RWPE2 (cell line): ENCODE measurements around the gene FECH.

Source experiments
- ATAC-seq: fragments of 200-7000 bp; cut with Tn5 transposase; 3 replicates; pipeline ENCODE4 v1.9.1; 2021; ENCODE audit warnings: low read depth
- DNase-seq: peaks from one replicate; pipeline ENCODE4 v3.0.0-alpha.2; 2020; ENCODE audit warnings: low spot score
- H3K27ac ChIP-seq: fragments of 450-650 bp; 2 replicates; pipeline ENCODE4 v1.5.1; 2017; ENCODE audit warnings: mild to moderate bottlenecking; ENCODE audit not compliant: poor library complexity, severe bottlenecking
- H3K27me3 ChIP-seq: fragments of 250-450 bp; sonication (Bioruptor Pico); 2 replicates; pipeline ENCODE4 v1.5.1; 2021; ENCODE audit warnings: mild to moderate bottlenecking, moderate library complexity; ENCODE audit not compliant: insufficient read depth, poor library complexity, severe bottlenecking
- H3K36me3 ChIP-seq: fragments of 250-450 bp; sonication (Bioruptor Pico); 2 replicates; pipeline ENCODE4 v1.5.1; 2020; ENCODE audit warnings: low read depth, mild to moderate bottlenecking, moderate library complexity
- H3K4me1 ChIP-seq: fragments of 250-450 bp; sonication (Bioruptor Pico); 2 replicates; pipeline ENCODE4 v1.5.1; 2021; ENCODE audit warnings: mild to moderate bottlenecking, moderate library complexity; ENCODE audit not compliant: insufficient read depth, poor library complexity, severe bottlenecking
- H3K4me3 ChIP-seq: fragments of 250-450 bp; sonication (Bioruptor Pico); 2 replicates; pipeline ENCODE4 v1.5.1; 2021; ENCODE audit warnings: mild to moderate bottlenecking, moderate library complexity; ENCODE audit not compliant: severe bottlenecking
- H3K9me3 ChIP-seq: fragments of 250-450 bp; sonication (Bioruptor Pico); 2 replicates; pipeline ENCODE4 v1.5.1; 2021; ENCODE audit warnings: mild to moderate bottlenecking, moderate library complexity; ENCODE audit not compliant: severe bottlenecking
- TF ChIP-seq, protein P1 (sequence below): fragments of 450-650 bp; IDR thresholded peaks from one replicate; pipeline ENCODE4 v1.5.1; 2017; ENCODE audit warnings: mild to moderate bottlenecking, moderate library complexity; ENCODE audit not compliant: poor library complexity, severe bottlenecking

The FECH gene

GRCh38 chr18:57534511-57534909, 52.0 kb downstream of the FECH start:
- H3K4me3 ChIP-seq, result no peak overlapping the region
- no peaks in the 10 kb centered on the region for H3K4me1 ChIP-seq
- TF ChIP-seq, protein P1, sequence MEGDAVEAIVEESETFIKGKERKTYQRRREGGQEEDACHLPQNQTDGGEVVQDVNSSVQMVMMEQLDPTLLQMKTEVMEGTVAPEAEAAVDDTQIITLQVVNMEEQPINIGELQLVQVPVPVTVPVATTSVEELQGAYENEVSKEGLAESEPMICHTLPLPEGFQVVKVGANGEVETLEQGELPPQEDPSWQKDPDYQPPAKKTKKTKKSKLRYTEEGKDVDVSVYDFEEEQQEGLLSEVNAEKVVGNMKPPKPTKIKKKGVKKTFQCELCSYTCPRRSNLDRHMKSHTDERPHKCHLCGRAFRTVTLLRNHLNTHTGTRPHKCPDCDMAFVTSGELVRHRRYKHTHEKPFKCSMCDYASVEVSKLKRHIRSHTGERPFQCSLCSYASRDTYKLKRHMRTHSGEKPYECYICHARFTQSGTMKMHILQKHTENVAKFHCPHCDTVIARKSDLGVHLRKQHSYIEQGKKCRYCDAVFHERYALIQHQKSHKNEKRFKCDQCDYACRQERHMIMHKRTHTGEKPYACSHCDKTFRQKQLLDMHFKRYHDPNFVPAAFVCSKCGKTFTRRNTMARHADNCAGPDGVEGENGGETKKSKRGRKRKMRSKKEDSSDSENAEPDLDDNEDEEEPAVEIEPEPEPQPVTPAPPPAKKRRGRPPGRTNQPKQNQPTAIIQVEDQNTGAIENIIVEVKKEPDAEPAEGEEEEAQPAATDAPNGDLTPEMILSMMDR, result no peak
- no peak overlapping the region for H3K27ac ChIP-seq
- H3K36me3 ChIP-seq, result no peaks in the 10 kb centered on the region
- DNase-seq (no peak), ATAC-seq (no peak)
- no peaks in the 10 kb centered on the region for H3K27me3 ChIP-seq
- no peaks in the 10 kb centered on the region for H3K9me3 ChIP-seq

- no peaks in the 10 kb centered on the region for H3K27me3 ChIP-seq
- no peaks in the 10 kb centered on the region for H3K4me1 ChIP-seq
- no peak overlapping the region for H3K4me3 ChIP-seq
- ATAC-seq, result no peak
- no peaks in the 10 kb centered on the region for H3K9me3 ChIP-seq
- H3K36me3 ChIP-seq, result no peaks in the 10 kb centered on the region
- TF ChIP-seq, protein P1, result no peak
- no peak for DNase-seq
- no peak overlapping the region for H3K27ac ChIP-seq
Measured at GRCh38 chr18:57533868-57534510, 52.5 kb downstream of the FECH start.

DNA sequence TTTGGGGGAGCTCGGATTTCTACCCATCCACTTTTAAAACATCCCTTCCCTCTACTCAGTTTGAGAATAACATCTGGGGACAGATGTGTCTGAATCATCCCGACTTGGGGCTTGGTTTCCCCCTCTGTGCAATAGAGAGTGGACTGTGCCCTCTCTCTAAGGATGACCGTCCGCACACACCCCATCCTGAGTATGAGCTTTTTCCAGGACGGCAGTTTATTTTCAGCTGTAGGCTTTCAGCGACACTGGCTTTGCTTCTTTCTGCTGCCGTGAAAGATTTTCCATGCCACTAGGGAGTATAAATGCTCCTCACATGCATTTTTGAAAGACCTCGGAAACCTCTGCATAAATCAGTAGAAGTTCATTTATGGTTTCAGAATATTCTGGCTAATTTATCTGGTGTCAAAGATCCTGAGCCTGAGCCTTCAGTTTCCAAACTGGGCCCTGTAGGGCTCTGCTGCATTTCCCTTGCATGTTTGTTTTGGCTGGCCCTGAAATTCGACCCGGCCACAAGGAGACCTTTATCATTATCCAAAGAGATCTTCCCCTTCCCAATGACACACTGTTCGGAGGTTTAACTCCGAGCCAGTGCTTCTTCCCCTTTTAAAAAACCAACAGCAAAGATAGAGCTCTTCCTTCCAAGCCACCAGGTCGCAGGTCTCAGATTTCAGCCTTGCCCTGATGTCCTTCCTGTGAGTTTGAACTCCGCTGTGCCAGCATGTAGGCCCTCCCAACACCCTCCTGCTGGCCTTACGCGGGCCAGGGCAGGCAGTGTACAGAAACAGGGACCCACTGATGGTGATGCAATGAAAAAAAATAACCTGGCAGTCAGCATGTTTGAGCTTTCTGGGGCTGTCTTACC, 53.3 kb downstream of the FECH start:
- H3K27ac ChIP-seq, result no peak overlapping the region
- no peak for ATAC-seq
- no peaks in the 10 kb centered on the region for H3K36me3 ChIP-seq
- TF ChIP-seq, protein P1, result no peak
- H3K27me3 ChIP-seq, result no peaks in the 10 kb centered on the region
- no peaks in the 10 kb centered on the region for H3K9me3 ChIP-seq
- no peak overlapping the region for H3K4me3 ChIP-seq
- no peak for DNase-seq
- H3K4me1 ChIP-seq, result no peaks in the 10 kb centered on the region

DNA sequence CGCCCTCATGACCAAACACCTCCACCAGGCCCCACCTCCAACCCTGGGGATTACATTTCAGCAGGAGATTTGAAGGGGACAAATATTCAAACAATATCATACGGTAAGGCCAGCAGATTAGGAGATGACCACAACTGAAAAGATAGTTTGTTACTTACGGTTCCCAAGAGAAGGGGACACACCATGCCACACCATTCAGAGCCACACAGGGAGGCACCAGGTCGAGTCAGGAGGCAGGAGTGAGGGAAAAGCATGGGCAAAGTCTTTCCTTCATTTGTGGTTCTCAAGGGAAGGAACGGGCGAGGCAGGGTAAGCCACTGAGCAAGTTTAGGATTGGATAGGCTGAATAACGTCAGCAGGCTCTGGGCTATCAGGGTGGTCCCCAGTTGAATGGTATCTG, 57.4 kb downstream of the FECH start:
- H3K36me3 ChIP-seq, result no peaks in the 10 kb centered on the region
- no peak for DNase-seq
- no peak for ATAC-seq
- TF ChIP-seq, protein P1, result no peak
- H3K4me1 ChIP-seq, result no peaks in the 10 kb centered on the region
- H3K9me3 ChIP-seq, result no peaks in the 10 kb centered on the region
- H3K4me3 ChIP-seq, result no peak overlapping the region
- H3K27ac ChIP-seq, result no peak overlapping the region
- no peaks in the 10 kb centered on the region for H3K27me3 ChIP-seq
